Panc1 (cell line): Measurements from ENCODE around the gene SLC25A12. TPM values are rescaled to one million over a fixed set of nuclear protein-coding genes. Genes with fewer than 3 reads are reported as not detected.

Source experiments
- ATAC-seq: fragments of 200-7000 bp; cut with Tn5 transposase; 2 replicates; pipeline ENCODE4 v1.9.1; 2020; ENCODE audit warnings: mild to moderate bottlenecking, moderate library complexity
- BruUV-seq: library from RNA; stranded (reverse); fragments of 400-500 nt; replicated peaks from 2 replicates; lab custom pipeline; 2021; lab: Mats Ljungman, UMichigan
- CTCF ChIA-PET: fragments of 300-600 bp; sonication (Branson Sonifier 250); formaldehyde crosslinking; loops from one replicate; lab custom pipeline; 2022; ENCODE audit warnings: antibody characterized with exemption; lab: Charles Lee
- POLR2A ChIA-PET: fragments of 300-600 bp; sonication (Branson Sonifier 250); formaldehyde crosslinking; loops from one replicate; lab custom pipeline; 2022; ENCODE audit warnings: antibody characterized with exemption; lab: Charles Lee
- DNase-seq: peaks from one replicate; pipeline ENCODE4 v3.0.0-alpha.2; 2010; ENCODE audit warnings: low read depth, low spot score
- H3K27ac ChIP-seq: 2 replicates; pipeline ENCODE4 v1.5.1; 2011; ENCODE audit warnings: mild to moderate bottlenecking, low read length, inconsistent platforms
- H3K27me3 ChIP-seq: fragments of 200-500 bp; sonication (Bioruptor generic); 2 replicates; pipeline ENCODE4 v1.6.0; 2014; ENCODE audit warnings: low read length, inconsistent platforms; ENCODE audit not compliant: control insufficient read depth, insufficient read depth
- H3K36me3 ChIP-seq: fragments of 200-500 bp; sonication (Bioruptor generic); 2 replicates; pipeline ENCODE4 v1.5.1; 2014; ENCODE audit warnings: inconsistent platforms, mild to moderate bottlenecking, low read length, moderate library complexity; ENCODE audit not compliant: control insufficient read depth, insufficient read depth
- H3K4me1 ChIP-seq: 2 replicates; pipeline ENCODE4 v1.5.1; 2011; ENCODE audit warnings: inconsistent platforms, mild to moderate bottlenecking, low read length, moderate library complexity; ENCODE audit not compliant: control insufficient read depth, insufficient read depth
- H3K4me3 ChIP-seq, 2 experiments: 2 replicates each; pipeline ENCODE4 v1.5.1; 2011 to 2012; ENCODE audit warnings: low read depth in 2 of 2, low read length in 2 of 2, mild to moderate bottlenecking in 2 of 2, inconsistent platforms in 1 of 2, moderate library complexity in 1 of 2
- H3K9me3 ChIP-seq: fragments of 200-500 bp; sonication (Bioruptor generic); 2 replicates; pipeline ENCODE4 v1.5.1; 2014; ENCODE audit warnings: low read depth, mild to moderate bottlenecking, inconsistent platforms, low read length, moderate library complexity; ENCODE audit not compliant: control insufficient read depth, insufficient read depth
- POLR2AphosphoS5 ChIP-seq: IDR thresholded peaks from 2 replicates; pipeline ENCODE4 v1.6.1; 2012; ENCODE audit warnings: mild to moderate bottlenecking, low read depth, low read length, moderate library complexity
- REST ChIP-seq, 2 experiments: IDR thresholded peaks; 2 replicates each; pipeline ENCODE4 v1.6.1; 2011 to 2012; ENCODE audit warnings: low read depth in 2 of 2, control low read depth in 1 of 2, low read length in 1 of 2, mild to moderate bottlenecking in 1 of 2, moderate library complexity in 1 of 2; ENCODE audit not compliant: insufficient read depth in 1 of 2
- SIN3A ChIP-seq: IDR thresholded peaks from 2 replicates; pipeline ENCODE4 v1.6.1; 2012; ENCODE audit warnings: low read depth, mild to moderate bottlenecking, low read length, moderate library complexity, borderline replicate concordance; ENCODE audit not compliant: insufficient read depth
- TCF7L2 ChIP-seq: IDR thresholded peaks from 2 replicates; pipeline ENCODE4 v1.6.1; 2011; ENCODE audit warnings: mild to moderate bottlenecking, low read depth, low read length, inconsistent platforms
- in situ Hi-C: cut with HindIII; loops from 2 replicates; pipeline ENCODE4 v1.10.0; 2016; ENCODE audit warnings: low sequenced_read_pairs, low pct_unique_long_range_greater_than_20kb
- intact Hi-C: fragments of 100-400 bp; cut with micrococcal nuclease; formaldehyde crosslinking; loops from one replicate; pipeline ENCODE4 v1.10.0; 2022; ENCODE audit not compliant: unreplicated experiment
- total RNA-seq: library from RNA; stranded (reverse); gene quantifications from one replicate; pipeline ENCODE4 v1.2.1, GENCODE V29; 2021; ENCODE audit not compliant: unreplicated experiment
- TF ChIP-seq, protein P1 (sequence below): fragments of 450-650 bp; IDR thresholded peaks from 2 replicates; pipeline ENCODE4 v1.5.1; 2017; ENCODE audit warnings: mild to moderate bottlenecking

SLC25A12 gene
- total RNA-seq, 1 experiment from 2014 or later = 17.8 TPM

DNA sequence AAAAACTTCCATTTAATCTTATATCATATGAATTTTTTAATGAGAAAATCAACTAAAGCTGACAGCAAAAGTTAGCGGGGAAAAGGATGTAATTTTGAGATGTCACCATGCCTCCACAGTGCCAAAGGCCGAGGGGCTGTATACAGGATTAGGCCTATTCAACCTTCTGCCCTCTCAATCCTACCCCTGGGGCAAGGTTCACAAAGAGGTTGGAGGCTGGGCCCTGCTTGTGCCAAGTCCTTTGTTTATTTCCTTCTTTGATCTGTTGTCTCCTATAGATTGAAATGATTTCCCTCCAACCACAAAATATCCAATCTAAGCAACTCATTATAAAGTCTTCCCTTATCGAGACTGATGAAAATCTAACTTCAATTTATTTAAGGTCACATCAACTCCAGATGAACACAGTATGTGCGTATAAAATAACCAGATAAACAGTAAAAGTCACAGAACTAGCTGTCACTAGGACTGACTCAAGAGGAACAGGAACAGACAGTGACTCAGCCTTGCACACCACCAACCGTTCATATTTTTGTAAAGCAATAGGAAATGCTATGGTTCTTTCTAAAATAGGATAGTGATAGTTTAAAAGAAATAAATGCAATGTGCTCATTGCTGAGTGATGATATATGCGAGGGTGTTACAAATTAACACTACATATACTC is 95.8 kb downstream of the SLC25A12 start:
- ChIA-PET POLR2A (no interaction called here), CTCF (no interaction called here)
- BruUV-seq = no TSS peak
- in situ Hi-C loops (no loop called here), intact Hi-C loops (no loop called here)
- TF ChIP-seq POLR2AphosphoS5 (no peak), TCF7L2 (no peak)
- no peak overlapping the region for H3K4me3 ChIP-seq
- peak; percentile 27 for DNase-seq
- H3K27me3 ChIP-seq = no peaks in the 10 kb centered on the region
- no peaks in the 10 kb centered on the region for H3K36me3 ChIP-seq
- H3K4me1 ChIP-seq = no peaks in the 10 kb centered on the region; the same call in 1 of the 2 replicates
- no peak overlapping the region for H3K27ac ChIP-seq
- H3K9me3 ChIP-seq = no peaks in the 10 kb centered on the region
- peak; percentile 80; the same call in 1 of the 2 replicates for ATAC-seq

DNA sequence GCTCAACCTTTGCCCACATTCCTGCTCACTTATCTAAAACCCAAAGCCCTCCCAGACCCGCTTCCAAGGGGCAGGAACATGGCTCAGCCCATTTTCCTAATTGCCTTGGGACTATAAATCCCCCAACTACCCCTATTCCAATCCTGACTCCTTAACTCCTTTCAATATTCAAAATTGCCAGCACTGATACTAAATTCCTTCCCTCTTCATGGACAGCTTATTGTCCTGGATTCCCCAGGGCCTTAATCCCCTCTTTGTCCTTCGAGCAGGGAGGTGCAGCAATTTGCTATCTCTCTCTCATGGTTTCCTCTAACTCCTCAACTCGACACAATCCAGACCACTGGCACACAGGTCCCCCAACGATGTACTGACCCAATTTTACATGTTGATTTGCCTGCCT is 99.1 kb downstream of the SLC25A12 start:
- no peaks in the 10 kb centered on the region for H3K27me3 ChIP-seq
- no peaks in the 10 kb centered on the region; the same call in 1 of the 2 replicates for H3K4me1 ChIP-seq
- CTCF ChIA-PET = no interaction called here
- POLR2A ChIA-PET = no interaction called here
- DNase-seq = no peak
- H3K36me3 ChIP-seq = no peaks in the 10 kb centered on the region
- TF ChIP-seq REST (IDR thresholded peaks at IDR 0.05; ENCODE audit: insufficient read depth in 1 of 2, low read depth in 2 of 2, low read length in 1 of 2) = no peak
- TF ChIP-seq POLR2AphosphoS5 = no peak
- no peak for TF ChIP-seq SIN3A
- TF ChIP-seq TCF7L2 = no peak
- TF ChIP-seq, protein P1, sequence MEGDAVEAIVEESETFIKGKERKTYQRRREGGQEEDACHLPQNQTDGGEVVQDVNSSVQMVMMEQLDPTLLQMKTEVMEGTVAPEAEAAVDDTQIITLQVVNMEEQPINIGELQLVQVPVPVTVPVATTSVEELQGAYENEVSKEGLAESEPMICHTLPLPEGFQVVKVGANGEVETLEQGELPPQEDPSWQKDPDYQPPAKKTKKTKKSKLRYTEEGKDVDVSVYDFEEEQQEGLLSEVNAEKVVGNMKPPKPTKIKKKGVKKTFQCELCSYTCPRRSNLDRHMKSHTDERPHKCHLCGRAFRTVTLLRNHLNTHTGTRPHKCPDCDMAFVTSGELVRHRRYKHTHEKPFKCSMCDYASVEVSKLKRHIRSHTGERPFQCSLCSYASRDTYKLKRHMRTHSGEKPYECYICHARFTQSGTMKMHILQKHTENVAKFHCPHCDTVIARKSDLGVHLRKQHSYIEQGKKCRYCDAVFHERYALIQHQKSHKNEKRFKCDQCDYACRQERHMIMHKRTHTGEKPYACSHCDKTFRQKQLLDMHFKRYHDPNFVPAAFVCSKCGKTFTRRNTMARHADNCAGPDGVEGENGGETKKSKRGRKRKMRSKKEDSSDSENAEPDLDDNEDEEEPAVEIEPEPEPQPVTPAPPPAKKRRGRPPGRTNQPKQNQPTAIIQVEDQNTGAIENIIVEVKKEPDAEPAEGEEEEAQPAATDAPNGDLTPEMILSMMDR = no peak
- H3K9me3 ChIP-seq = no peaks in the 10 kb centered on the region
- intact Hi-C loops (no loop called here), in situ Hi-C loops (no loop called here)
- H3K27ac ChIP-seq = no peak overlapping the region
- no peak for ATAC-seq
- BruUV-seq = no TSS peak
- H3K4me3 ChIP-seq = no peak overlapping the region
